MG63 (cell line): ENCODE results near the gene KCTD6. TPM values are rescaled to one million over a fixed set of nuclear protein-coding genes. Genes with fewer than 3 reads are reported as not detected.
"Not testable (repeated sequence)": the region's sequence is repeated elsewhere in the genome, so short reads cannot be mapped to it uniquely, and the experiment has no call there.

ENCODE experiments used
- DNase-seq: peaks from one replicate; pipeline ENCODE4 v3.0.0-alpha.2; 2020
- H3K27me3 ChIP-seq: fragments of 250-450 bp; sonication (Bioruptor Pico); 2 replicates; pipeline ENCODE4 v1.5.1; 2020; ENCODE audit warnings: mild to moderate bottlenecking, moderate library complexity
- H3K36me3 ChIP-seq: fragments of 250-450 bp; sonication (Bioruptor Pico); 2 replicates; pipeline ENCODE4 v1.5.1; 2020; ENCODE audit warnings: mild to moderate bottlenecking, moderate library complexity
- H3K4me3 ChIP-seq: fragments of 250-450 bp; sonication (Bioruptor Pico); 2 replicates; pipeline ENCODE4 v1.5.1; 2020; ENCODE audit warnings: mild to moderate bottlenecking, moderate library complexity
- H3K9me3 ChIP-seq: fragments of 250-450 bp; sonication (Bioruptor Pico); 2 replicates; pipeline ENCODE4 v1.5.1; 2020; ENCODE audit warnings: mild to moderate bottlenecking, moderate library complexity
- total RNA-seq: library from RNA; depleted of rRNA; stranded (reverse); fragments of >200 nt; shearing (Covaris generic); gene quantifications from 2 replicates; pipeline ENCODE4 v1.2.3, GENCODE V29; 2014; ENCODE audit warnings: low replicate concordance

KCTD6 gene
- total RNA-seq, 1 experiment from 2014 or later = 5.1 TPM

DNA sequence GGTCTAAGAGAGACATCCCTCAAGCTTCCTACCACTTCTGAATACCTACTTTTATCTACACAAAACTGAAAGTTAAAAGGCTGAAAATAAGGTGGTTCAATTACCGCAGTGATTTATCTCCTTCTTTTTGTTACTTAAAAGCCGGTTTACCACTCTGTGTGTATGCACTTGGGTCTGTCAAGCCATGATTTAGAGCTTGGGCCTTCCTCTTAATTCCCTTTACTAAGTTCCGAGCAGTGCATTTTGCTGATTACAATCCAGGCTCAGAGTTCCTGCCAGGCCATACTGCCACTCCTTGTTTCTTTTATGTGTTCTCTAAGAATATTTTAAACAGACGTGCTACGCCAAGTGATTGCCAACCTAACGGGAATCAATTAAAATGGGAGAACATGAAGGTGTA lies 16.5 kb downstream of the KCTD6 start:
- Histone ChIP-seq H3K36me3 (peaks cover 10% of the 10 kb centered on the region), H3K27me3 (no peaks in the 10 kb centered on the region), H3K9me3 (no peaks in the 10 kb centered on the region), H3K4me3 (no peak overlapping the region)
- DNase-seq = no peak

DNA sequence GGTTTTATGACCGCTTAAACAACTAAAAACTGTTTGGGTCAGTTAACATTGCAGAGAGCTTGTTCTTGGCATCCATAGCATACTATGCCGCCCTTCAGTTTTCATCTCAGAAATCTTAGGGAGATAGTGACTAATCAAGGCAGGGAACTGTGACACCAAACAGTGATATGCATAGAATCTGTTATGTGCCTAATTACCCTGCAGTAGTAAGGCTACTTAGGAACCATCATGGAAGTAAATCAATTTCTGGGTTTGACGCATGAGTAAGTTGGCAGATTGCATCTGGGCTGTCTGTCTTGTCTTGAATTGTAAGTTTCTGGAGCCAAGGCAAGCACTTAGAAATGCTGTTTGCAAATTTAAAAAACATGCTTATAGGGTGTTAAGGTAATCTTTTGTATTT lies 22.5 kb downstream of the KCTD6 start:
- H3K36me3 ChIP-seq = no peaks in the 10 kb centered on the region; the same call in 1 of the 2 replicates
- no peak for DNase-seq
- H3K27me3 ChIP-seq = no peaks in the 10 kb centered on the region
- no peaks in the 10 kb centered on the region for H3K9me3 ChIP-seq
- H3K4me3 ChIP-seq = no peak overlapping the region

DNA sequence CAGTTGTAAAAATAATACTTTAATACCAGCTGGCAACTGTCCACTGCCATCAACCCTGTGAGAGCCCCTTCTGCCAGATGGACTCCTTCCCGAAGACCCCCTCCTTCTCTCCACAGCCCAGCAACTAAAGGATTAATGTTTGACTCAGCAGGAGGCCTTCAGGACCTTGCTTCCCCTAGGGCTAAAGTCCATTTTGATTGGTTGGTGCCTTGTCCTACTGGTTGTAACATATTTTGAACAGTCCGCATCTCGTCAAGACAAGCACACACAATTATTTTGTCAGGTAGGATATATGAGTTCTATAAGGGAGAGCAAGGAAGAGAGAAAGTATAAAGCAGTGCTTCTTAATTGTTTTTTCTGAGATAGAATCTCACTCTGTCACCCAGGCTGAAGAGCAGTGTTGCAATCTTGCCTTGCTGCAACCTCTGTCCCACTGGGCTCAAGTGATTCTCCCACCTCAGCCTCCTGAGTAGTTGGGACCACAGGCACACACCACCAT lies 26.4 kb downstream of the KCTD6 start:
- Histone ChIP-seq H3K36me3 (no peaks in the 10 kb centered on the region; the same call in 1 of the 2 replicates), H3K4me3 (no peak overlapping the region), H3K9me3 (no peaks in the 10 kb centered on the region), H3K27me3 (no peaks in the 10 kb centered on the region)
- DNase-seq = no peak

DNA sequence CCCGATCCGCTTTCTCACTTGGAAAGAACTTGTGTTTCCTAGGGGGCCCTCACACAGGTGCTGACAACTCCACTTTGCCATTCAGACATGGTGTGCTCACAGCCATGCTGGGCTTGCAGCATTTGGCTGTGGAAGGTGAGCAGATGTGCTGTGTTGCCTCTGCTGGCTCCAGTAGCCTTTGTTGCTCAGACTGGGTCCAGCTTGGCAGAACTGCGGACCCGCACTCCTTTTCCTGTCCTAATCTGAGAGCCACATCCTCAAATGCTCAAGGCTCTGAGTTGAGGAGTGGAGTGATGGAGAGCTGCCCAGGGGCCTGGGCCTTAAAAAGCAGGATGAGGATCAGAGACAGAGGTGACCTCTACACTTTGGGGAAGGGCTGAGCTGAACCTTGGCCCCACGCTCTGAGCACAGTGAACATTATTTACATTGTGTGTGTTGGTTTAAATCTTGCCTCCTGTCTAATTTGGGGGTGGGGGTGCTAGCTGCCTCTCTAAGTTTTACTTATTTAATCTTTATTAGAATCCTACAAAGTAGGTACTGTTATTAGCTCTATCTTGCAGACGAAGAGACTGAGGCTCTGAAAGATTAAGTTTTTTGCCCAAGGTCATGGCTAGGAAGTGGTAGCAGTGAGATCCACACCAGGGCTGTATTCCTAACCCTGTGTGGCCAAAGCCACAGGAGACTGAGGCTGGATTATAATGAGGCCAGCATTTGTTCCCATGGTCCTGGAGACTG lies 27.9 kb downstream of the KCTD6 start:
- Histone ChIP-seq H3K36me3 (peaks cover 3% of the 10 kb centered on the region), H3K27me3 (no peaks in the 10 kb centered on the region), H3K4me3 (no peak overlapping the region), H3K9me3 (no peaks in the 10 kb centered on the region)
- no peak for DNase-seq

DNA sequence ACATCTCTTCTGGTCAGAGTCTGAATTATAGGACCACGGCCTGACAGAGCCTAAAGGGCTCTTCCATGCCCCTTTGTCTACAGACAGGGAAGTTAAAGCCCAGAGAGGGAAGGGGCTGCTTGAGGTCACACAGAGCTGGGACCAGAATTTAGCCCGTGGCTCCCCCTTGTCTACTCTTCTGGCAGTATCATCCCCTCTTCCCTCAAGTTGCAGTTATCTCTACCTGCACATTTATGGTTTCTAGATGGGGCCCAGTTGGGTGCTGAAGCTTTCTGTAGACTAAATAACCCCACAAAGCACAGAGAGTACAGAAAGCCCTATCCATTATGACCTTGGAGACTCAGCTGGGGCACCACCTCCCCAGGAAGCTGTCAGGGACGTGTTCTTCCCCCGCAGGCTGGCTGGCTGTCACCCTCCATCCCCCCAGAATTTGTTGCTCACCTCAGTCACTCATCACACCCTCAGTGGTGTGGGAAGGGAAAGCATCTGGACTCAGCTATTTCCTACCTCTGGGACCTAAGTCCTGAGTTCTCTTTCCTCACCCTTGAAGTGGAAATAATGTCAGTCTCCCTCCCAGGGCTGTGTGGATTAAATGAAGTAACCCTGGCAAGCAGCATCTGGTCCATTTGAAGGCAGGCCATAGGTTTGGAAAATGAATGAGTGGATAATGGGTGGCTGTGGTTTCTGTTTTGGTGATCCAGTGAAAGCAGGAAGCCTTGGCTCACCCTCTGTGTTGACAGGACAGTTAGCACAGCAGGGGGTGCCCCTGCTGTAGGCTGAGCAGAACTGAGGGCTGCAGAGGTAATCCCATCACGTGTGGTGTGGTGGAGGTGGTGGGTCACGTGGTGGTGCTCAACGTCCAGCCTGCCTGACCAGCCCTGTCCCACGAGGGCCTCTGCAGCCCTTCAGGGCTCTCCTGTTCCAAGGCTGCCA lies 28.8 kb downstream of the KCTD6 start:
- Histone ChIP-seq H3K4me3 (no peak overlapping the region), H3K36me3 (peaks cover 3% of the 10 kb centered on the region), H3K9me3 (no peaks in the 10 kb centered on the region), H3K27me3 (no peaks in the 10 kb centered on the region)
- peak; percentile 32 for DNase-seq

DNA sequence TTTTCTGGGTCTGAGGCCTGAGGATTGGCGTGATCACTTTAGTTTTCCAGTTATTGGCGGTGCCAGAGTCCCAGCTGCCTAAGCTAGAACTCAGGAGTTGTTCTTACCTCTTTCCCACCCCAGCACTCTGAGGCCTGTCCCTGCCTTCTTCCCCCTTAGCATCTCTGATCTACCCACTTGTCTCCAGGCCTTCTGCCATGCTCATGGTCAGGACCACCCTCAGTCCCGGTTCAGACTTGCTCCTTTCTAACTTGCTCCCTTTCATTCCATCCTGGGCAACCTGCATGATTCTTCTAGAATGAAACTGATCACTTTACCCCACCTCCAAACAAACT lies 29.4 kb downstream of the KCTD6 start:
- no peak overlapping the region for H3K4me3 ChIP-seq
- DNase-seq = no peak
- no peaks in the 10 kb centered on the region for H3K9me3 ChIP-seq
- peaks cover 3% of the 10 kb centered on the region for H3K36me3 ChIP-seq
- no peaks in the 10 kb centered on the region for H3K27me3 ChIP-seq

DNA sequence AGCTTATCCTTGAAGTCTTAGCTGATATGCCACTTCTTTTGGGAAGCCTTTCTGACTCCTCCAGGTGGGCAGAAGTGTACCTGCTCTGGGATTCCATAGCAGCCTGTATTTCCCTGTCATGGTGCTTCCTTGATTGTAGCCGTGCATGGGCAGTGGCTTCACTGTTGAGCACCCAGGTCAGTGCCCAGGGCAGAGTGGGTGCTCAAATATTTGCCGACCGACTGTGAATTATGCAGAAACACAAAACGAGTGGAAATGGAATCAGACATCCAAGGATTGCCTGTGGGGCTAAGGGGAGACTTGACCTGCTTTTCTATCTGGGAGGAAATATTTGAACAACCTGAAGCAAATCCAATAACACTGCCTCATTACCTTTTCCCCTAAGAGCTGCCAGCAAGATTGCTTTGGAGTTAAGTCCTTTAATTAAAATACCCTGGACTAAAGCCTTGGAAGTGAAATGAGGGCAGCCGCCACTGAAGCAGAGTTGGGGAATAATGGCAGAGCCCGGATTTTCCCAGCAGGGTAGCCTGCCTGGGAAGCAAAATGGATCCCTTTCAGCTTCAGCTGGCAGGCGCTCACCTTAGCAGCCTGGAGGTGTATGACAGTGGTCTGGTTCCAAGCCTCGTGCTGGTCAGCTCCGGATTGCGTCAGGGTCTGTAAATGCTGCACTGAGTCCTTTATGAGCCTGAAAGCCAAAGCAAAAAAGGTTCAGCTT lies 30.2 kb downstream of the KCTD6 start:
- DNase-seq = no peak
- H3K36me3 ChIP-seq = peaks cover 3% of the 10 kb centered on the region
- no peaks in the 10 kb centered on the region for H3K9me3 ChIP-seq
- H3K27me3 ChIP-seq = no peaks in the 10 kb centered on the region
- H3K4me3 ChIP-seq = no peak overlapping the region

DNA sequence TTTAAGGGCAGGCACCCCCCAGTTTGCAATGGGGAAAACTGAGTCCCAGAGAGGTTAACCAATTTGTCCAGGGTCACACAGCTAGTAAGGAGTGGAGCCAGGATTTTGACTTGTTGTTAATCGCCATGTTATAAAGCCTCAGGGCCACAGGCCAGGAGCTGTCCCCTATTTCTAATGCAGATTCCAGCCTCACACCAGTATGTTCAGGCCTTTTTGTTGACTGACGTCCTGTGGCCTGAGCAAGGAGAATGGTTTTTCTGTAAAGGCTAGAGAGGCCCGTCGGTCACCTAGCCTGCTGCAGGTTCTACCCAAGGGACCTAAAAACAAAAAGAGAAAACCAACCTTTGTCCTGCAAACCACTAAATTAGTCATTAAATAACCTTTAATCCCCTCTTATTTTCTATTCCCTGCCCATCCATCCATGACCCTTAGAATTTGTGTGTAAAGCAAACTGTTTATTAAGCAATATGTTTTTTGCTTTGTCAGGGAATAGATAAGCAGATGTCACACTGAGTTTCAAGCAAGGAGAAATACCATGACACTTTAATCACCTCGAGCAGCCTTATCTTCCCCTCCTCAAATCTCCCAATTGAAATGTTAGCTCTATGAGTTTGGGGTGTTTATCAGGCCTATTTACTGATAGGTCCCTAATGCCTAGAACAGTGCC lies 31.0 kb downstream of the KCTD6 start:
- H3K4me3 ChIP-seq = no peak overlapping the region
- no peaks in the 10 kb centered on the region for H3K9me3 ChIP-seq
- peaks cover 3% of the 10 kb centered on the region for H3K36me3 ChIP-seq
- no peaks in the 10 kb centered on the region for H3K27me3 ChIP-seq
- DNase-seq = no peak

DNA sequence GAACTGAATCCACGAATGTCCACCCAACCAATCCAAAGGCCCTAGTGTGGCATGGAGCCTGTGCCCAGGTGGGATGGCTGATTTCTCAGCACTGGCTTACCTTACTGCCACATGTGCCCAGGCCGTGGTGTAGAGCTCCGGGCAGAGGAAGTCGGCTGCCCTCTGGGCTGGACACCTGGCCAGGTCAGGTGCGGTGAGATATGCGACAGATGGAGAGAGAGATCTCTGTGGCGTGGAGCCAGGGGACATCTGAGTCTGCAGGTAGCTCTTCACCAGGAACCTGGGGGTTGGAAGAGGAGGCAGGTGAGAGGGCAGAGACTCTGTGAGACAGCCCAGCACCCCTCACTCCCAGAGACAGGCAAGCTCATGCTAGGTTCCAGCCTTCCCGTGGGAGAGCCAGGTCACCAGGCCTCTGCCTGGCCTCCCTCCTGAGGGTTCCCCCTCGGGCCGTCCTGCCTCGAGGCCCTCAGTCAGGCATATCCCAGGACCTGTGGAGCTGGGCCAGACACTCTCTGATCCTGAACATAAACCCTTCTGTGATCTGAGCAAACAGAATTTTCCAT lies 32.5 kb downstream of the KCTD6 start:
- H3K36me3 ChIP-seq = peaks cover 3% of the 10 kb centered on the region
- H3K27me3 ChIP-seq = no peaks in the 10 kb centered on the region
- no peak overlapping the region for H3K4me3 ChIP-seq
- H3K9me3 ChIP-seq = no peaks in the 10 kb centered on the region
- DNase-seq = no peak

DNA sequence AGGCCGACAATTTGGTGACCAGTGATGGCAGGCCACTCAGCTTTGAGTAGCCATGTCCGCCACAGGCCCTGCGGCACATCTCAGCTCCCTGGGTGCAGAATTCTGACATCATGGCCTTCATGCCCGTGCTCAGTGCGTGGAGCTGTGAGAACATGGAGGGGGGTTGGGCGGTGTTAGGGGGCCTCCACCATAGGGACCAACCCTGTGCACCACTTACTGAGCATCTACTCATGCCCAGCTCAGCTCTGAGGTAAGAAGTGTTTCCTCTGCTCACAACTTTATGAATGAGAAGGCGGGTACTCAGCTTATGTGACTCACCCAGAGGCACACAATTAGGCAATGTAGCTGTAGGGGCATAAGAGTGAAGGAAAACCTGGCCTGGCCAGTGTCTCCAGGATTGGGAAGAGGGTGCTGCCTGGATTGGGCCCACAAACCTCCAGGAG lies 34.6 kb downstream of the KCTD6 start:
- Histone ChIP-seq H3K4me3 (no peak overlapping the region), H3K27me3 (no peaks in the 10 kb centered on the region), H3K9me3 (no peaks in the 10 kb centered on the region), H3K36me3 (peaks cover 3% of the 10 kb centered on the region)
- peak; percentile 68 for DNase-seq

DNA sequence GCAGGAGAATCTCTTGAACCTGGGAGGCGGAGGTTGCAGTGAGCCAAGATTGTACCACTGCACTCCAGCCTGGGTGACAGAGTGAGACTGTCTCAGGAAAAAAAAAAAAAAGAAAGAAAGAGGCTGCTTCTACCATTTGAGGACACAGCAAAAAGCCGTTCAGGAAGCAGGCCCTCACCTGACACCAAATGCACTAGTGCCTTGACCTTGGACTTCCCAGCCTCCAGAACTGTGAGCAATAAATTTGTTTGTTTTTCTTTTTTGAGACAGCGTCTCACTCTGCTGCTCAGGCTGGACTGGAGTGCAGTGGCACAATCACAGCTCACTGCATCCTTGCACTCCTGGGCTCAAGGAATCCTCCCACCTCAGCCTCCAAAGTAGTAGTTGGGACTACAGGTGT lies 35.5 kb downstream of the KCTD6 start:
- H3K27me3 ChIP-seq, H3K9me3 ChIP-seq, H3K36me3 ChIP-seq, DNase-seq, H3K4me3 ChIP-seq: not testable (repeated sequence)

DNA sequence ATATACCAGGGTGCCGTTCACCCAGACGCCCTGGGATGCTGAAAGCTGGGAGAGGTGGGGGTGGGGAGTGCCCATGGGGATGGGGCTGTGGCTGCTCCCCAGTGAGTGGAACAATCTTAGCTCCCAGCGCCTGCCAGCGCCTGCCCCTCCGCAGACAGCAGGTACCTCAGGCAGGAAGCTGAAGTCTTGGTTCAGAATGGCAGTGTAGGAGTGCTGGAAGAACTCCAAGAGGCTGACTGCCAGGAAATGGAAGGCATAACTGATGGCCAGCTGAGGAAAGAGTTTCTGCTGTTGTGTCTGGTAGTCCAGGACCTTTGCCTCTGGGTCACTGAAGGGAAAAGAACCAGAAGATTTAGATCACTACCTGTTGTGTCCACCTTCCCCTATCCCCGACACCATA lies 36.7 kb downstream of the KCTD6 start:
- H3K27me3 ChIP-seq = no peaks in the 10 kb centered on the region
- H3K36me3 ChIP-seq = peaks cover 8% of the 10 kb centered on the region
- no peaks in the 10 kb centered on the region for H3K9me3 ChIP-seq
- no peak overlapping the region for H3K4me3 ChIP-seq
- no peak for DNase-seq

DNA sequence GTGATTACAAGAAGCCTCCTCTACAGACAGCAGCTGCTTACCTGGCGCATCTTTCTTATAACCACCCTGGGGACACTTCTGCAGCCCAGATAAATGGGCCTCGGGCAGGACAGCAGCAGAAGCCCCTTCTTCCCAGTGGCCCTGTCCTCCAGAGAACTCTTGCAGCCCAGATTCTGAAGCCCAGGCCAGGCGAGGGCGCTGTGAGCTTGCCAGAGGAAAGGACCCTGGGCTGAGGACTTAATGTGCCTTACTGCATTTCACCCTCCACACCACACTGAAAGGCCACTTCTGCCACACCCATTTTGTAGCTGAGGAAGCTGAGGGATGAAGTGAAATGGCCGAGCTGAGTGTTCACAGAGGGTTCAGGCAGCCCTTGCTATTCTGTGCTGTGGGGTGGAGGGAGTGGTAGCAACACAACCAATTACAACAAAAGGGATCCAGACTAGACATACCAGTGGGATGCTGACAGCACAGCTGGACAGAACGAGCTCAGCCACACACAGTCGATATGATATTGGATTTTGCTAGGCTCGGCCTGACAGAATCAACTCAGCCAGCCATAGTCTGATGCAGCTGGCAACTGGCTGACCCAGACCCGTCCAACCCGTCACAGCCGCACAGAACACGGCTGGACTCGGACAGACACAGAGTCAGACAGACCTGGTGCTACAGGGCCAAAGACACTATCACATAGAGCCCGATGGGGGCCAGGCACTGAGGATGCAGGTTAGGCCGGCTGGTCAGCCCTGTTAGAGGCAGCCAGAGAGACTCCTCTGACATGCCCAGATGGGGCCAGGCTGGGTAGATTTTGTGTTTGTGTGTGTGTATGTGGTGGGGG lies 37.8 kb downstream of the KCTD6 start:
- DNase-seq = no peak
- Histone ChIP-seq H3K27me3 (no peaks in the 10 kb centered on the region), H3K9me3 (no peaks in the 10 kb centered on the region), H3K4me3 (no peak overlapping the region), H3K36me3 (peaks cover 5% of the 10 kb centered on the region; the same call in 1 of the 2 replicates)

DNA sequence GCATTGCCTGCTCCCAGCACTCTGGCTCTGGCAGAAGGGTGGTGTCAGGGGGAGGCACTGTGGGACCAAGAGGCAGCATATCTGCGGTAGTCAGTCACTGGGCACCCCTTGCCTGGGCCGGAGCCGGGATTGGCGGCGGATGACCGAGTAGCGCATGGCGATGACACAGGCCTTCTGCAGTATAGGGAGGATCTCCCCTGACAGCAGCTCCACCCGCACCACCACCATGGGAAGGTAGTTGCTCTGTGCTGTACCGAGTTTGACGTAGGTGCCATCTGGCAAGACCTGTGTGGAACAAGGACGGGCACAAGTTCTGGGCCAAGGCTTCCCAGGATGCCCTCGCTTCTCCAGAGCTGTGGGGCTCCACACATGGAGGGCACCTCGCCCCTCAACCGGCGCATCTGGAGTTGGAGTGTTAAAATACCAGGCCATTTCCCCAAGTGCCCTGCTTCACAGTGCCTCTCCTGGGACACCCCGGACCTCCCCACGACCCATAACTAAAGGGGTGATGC lies 38.5 kb downstream of the KCTD6 start:
- Histone ChIP-seq H3K36me3 (peaks cover 5% of the 10 kb centered on the region; the same call in 1 of the 2 replicates), H3K27me3 (no peaks in the 10 kb centered on the region), H3K4me3 (no peak overlapping the region), H3K9me3 (no peaks in the 10 kb centered on the region)
- no peak for DNase-seq

DNA sequence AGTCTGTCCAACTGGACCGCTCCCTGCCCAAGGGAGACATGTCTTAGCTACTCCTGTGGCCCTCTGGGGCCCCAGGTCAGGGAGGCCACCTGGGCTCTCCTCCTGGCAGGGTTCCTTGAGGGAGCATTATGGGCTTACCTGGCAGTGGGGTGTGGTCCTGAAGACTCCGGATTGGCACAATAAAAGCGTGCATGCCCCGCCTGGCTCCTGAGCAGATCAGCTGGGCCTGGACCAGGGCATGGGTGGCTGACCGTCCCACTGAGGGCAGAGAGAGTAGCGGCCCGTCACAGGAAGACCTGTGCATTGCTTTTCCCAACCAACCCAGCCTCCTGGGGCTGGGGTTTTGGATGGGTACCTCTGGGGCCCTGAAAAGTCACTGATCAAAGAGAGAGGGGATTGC lies 39.7 kb downstream of the KCTD6 start:
- H3K4me3 ChIP-seq = no peak overlapping the region
- H3K9me3 ChIP-seq = no peaks in the 10 kb centered on the region
- DNase-seq = no peak

More for the DNA sequence above, 39.7 kb downstream of the KCTD6 start:
- no peaks in the 10 kb centered on the region for H3K27me3 ChIP-seq
- peaks cover 5% of the 10 kb centered on the region; the same call in 1 of the 2 replicates for H3K36me3 ChIP-seq
